Progenitor cell of endocrine pancreas (in vitro differentiated cells): ENCODE data around the gene TNF. TPM values are rescaled to one million over a fixed set of nuclear protein-coding genes. Genes with fewer than 3 reads are reported as not detected.
A peak's percentile ranks its signal among the peaks of the same experiment; 100 is the strongest.

Experiments used
- DNase-seq: peaks from one replicate; pipeline ENCODE4 v3.0.0; 2021; ENCODE audit warnings: low spot score; ENCODE audit not compliant: unreplicated experiment
- H3K27ac Mint-ChIP-seq: 2 replicates; pipeline ENCODE4 v1.8.0; 2021; ENCODE audit warnings: mild to moderate bottlenecking, moderate library complexity, mixed read lengths
- H3K27me3 Mint-ChIP-seq: 2 replicates; pipeline ENCODE4 v1.8.0; 2021; ENCODE audit warnings: mixed read lengths
- H3K36me3 Mint-ChIP-seq: 2 replicates; pipeline ENCODE4 v1.8.0; 2022; ENCODE audit warnings: mixed read lengths; ENCODE audit not compliant: insufficient read depth
- H3K4me1 Mint-ChIP-seq: 2 replicates; pipeline ENCODE4 v1.8.0; 2021; ENCODE audit warnings: low read depth, mixed read lengths
- H3K4me3 Mint-ChIP-seq: 2 replicates; pipeline ENCODE4 v1.8.0; 2021; ENCODE audit warnings: low read depth, mild to moderate bottlenecking, moderate library complexity, mixed read lengths
- H3K9me3 Mint-ChIP-seq: 2 replicates; pipeline ENCODE4 v1.8.0; 2021; ENCODE audit warnings: low read depth, mixed read lengths
- total RNA-seq: library from RNA; stranded (reverse); gene quantifications from 2 replicates; pipeline ENCODE4 v1.2.1, GENCODE V29; 2021
- TF ChIP-seq, protein P1 (sequence below): fragments of 200-600 bp; sonication (generic); IDR thresholded peaks from one replicate; pipeline ENCODE4 v1.5.0; 2021; ENCODE audit warnings: antibody characterized with exemption, mild to moderate bottlenecking; ENCODE audit not compliant: unreplicated experiment

TNF gene
- total RNA-seq, 1 donor from 2014 or later: not detected

DNA sequence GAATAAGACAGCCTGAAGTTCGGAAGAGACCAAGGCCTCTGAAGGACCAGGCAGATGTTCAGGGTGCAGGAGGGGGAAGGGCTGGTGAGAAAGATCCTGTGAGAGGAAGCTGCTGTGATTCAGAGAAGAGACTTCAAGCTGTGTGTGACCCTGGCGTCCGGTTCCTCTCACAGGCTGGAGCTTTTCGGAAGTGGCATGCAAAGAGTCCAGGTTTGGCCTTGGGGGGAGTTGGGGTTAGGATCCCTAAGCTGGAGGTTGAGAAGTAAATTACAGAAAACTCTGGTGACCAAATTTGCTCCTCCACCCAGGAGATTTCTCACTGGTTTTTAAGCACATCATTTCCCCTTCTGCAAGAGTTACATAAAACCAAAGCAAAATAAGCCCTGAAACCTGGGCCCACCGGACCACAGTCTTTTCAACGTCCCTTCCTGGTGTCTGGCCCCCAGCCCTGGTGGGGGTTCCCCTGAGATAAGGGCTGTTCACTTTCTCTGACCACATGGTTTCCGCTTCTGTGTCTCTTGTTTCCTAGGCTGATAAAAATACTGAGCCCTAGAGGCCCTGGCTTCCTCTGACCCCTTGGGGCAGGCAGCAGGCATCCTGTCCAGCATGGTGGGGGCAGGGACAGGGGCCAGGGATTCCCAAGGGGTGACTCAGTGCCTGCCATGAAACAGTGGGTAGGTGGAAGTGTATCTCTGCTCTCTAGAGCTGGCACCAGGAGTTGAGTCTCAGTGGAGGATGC lies 15.2 kb upstream of the TNF start:
- Mint-ChIP-seq H3K27ac (no peak overlapping the region), H3K4me3 (no peak overlapping the region), H3K27me3 (no peaks in the 10 kb centered on the region), H3K4me1 (no peaks in the 10 kb centered on the region), H3K36me3 (peaks cover 12% of the 10 kb centered on the region), H3K9me3 (no peaks in the 10 kb centered on the region)
- no peak for DNase-seq
- TF ChIP-seq, protein P1, sequence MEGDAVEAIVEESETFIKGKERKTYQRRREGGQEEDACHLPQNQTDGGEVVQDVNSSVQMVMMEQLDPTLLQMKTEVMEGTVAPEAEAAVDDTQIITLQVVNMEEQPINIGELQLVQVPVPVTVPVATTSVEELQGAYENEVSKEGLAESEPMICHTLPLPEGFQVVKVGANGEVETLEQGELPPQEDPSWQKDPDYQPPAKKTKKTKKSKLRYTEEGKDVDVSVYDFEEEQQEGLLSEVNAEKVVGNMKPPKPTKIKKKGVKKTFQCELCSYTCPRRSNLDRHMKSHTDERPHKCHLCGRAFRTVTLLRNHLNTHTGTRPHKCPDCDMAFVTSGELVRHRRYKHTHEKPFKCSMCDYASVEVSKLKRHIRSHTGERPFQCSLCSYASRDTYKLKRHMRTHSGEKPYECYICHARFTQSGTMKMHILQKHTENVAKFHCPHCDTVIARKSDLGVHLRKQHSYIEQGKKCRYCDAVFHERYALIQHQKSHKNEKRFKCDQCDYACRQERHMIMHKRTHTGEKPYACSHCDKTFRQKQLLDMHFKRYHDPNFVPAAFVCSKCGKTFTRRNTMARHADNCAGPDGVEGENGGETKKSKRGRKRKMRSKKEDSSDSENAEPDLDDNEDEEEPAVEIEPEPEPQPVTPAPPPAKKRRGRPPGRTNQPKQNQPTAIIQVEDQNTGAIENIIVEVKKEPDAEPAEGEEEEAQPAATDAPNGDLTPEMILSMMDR: no peak

DNA sequence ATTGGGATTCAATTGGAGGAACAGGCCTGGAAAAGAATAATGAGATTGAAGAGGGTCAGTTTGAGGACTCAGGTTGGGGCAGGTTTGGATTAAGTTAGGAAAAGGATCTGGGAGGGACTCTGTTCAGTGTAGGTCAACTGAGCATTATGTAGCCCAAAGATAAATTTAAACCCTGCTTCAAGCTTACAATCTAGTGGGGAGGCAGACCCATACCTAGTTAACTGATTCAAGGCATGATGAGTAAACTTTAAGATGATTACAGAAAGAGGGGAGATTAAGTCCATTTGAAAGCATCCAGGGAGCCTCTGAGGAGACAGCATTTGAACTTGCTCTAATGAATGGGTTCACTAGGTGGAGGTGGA lies 14.7 kb upstream of the TNF start:
- Mint-ChIP-seq H3K27ac (no peak overlapping the region), H3K36me3 (peaks cover 12% of the 10 kb centered on the region), H3K9me3 (no peaks in the 10 kb centered on the region), H3K4me1 (no peaks in the 10 kb centered on the region), H3K27me3 (no peaks in the 10 kb centered on the region), H3K4me3 (no peak overlapping the region)
- TF ChIP-seq, protein P1: no peak
- no peak for DNase-seq

DNA sequence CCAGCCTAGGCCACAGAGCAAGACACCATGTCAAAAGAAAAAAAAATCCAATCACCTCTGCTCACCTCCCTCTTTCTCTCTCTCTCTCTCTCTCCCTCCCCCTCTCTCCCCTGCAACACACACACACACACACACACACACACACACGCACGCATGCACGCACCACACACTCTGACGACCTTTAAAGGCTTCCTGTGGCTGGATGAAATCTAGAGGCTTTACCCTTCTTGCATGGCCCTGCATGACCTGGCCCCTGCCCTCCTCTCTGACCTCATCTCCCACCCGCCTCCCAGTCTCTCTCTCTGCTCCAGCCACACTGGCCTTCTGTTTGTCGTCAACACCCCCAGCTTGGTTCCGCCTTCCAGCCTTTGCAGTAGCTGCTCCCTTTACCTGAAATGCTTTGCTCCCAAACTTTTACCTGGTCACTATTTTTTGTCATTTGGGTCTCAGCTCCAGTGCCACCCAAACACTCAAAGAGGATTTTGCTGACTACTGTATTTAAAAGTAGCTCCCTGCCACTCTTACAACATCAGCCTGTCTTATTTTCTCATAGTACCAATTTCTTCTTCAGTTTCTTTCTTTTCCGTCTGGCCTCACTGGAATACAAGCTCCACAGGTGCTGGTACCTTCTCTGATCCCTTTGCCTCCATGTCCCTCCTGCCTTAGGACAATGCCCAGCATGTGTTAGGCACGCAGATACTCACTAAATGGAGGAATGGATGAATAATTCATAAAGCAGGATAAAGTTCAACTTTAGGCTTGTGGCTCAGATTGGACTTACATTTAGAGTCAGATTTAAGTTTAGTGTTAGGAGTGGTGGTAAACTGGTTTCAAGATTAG lies 7.6 kb upstream of the TNF start:
- TF ChIP-seq, protein P1: no peak
- peak overlapping the region; percentile 23 for H3K27ac Mint-ChIP-seq
- no peaks in the 10 kb centered on the region for H3K36me3 Mint-ChIP-seq
- H3K4me1 Mint-ChIP-seq: peaks cover 2% of the 10 kb centered on the region
- H3K4me3 Mint-ChIP-seq: no peak overlapping the region
- peaks cover 10% of the 10 kb centered on the region for H3K27me3 Mint-ChIP-seq
- no peak for DNase-seq
- H3K9me3 Mint-ChIP-seq: no peaks in the 10 kb centered on the region

DNA sequence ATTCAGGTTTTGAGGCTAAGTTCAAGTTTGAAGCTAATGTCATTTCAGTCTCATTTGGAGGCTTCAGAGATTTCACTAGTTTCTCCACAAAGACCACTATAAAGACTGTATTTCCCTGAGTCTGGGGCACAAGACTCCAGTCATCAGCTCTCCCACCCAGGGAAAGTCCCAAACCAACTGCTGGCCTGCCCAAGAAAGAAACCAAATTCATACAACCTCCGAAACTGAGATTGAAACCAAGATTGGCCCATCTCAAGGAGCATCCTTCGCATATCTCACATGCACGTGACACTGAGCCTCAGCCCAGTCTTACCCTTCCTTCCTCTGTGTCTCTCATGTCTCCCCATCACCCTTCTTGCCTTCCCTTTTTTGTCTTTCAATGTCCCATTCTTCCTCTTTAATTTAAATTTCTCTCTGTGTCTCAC lies 6.8 kb upstream of the TNF start:
- Mint-ChIP-seq H3K4me1 (peaks cover 2% of the 10 kb centered on the region), H3K4me3 (no peak overlapping the region), H3K9me3 (no peaks in the 10 kb centered on the region), H3K27me3 (peaks cover 14% of the 10 kb centered on the region), H3K36me3 (no peaks in the 10 kb centered on the region), H3K27ac (no peak overlapping the region)
- no peak for DNase-seq
- TF ChIP-seq, protein P1: no peak

DNA sequence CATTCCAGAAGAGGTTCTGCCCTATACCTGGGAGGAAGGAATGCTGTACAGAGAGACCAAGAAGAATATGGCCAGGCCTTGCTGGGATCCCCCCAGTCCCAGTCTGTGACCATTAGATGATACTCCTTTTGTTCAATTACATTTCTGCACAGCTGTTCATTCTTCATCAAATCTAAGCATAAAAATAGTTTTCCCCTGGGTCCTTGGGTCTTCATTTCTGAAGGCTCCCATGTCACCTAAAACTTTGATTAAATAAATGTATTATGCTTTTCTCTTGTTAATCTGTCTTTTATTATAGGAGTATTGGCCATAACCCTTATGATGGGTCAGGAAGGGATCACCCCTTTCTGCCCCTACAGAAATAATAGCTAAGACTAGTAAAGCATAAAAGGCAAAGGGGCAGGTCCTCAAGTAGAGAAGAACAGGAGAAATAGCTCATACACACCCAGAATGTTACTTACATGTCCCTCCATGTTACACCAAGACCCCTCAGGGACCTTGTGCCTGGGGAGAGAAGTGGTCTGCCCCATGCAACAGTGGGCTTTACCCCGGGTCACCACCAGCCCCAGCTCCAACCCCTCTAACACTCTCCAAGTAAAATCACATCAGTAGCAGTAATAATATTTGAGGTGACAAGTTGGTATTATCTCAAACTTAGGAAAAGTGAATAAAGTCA lies 5.4 kb upstream of the TNF start:
- Mint-ChIP-seq H3K9me3 (no peaks in the 10 kb centered on the region), H3K27ac (no peak overlapping the region), H3K4me1 (peaks cover 2% of the 10 kb centered on the region), H3K4me3 (no peak overlapping the region), H3K27me3 (peaks cover 24% of the 10 kb centered on the region), H3K36me3 (no peaks in the 10 kb centered on the region)
- TF ChIP-seq, protein P1: no peak
- no peak for DNase-seq
